IMR-90 (cell line): Measurements from ENCODE around the gene NDUFA13. TPM values are rescaled to one million over a fixed set of nuclear protein-coding genes. Genes with fewer than 3 reads are reported as not detected.

Experiments
- ATAC-seq: fragments of 200-7000 bp; cut with Tn5 transposase; 2 replicates; pipeline ENCODE4 v1.9.1; 2020; ENCODE audit warnings: low read depth, mild to moderate bottlenecking, moderate library complexity
- BruUV-seq: library from RNA; stranded (reverse); fragments of 400-500 nt; replicated peaks from 2 replicates; lab custom pipeline; 2021; lab: Mats Ljungman, UMichigan
- CTCF ChIA-PET: fragments of 300-600 bp; formaldehyde crosslinking; extraction: SDS; loops from one replicate; lab custom pipeline; 2021; ENCODE audit warnings: antibody characterized with exemption; lab: Yijun Ruan, JAX
- POLR2A ChIA-PET: fragments of 300-600 bp; sonication (Branson Sonifier 250); formaldehyde crosslinking; loops from one replicate; lab custom pipeline; 2022; ENCODE audit warnings: antibody characterized with exemption; ENCODE audit not compliant: unreplicated experiment; lab: Charles Lee
- DNase-seq: peaks from one replicate; pipeline ENCODE4 v3.0.0; 2013
- H2AFZ ChIP-seq: replicated peaks from 2 replicates; pipeline ENCODE3; 2013; ENCODE audit warnings: low read length, mild to moderate bottlenecking; ENCODE audit not compliant: poor library complexity
- H2AK5ac ChIP-seq: 2 replicates; pipeline ENCODE4 v1.6.1; 2013; ENCODE audit warnings: low read depth, low read length, inconsistent platforms
- H2AK9ac ChIP-seq: replicated peaks from 2 replicates; pipeline ENCODE3; 2013; ENCODE audit warnings: mild to moderate bottlenecking, low read depth, low read length, moderate library complexity; ENCODE audit not compliant: poor library complexity
- H2BK120ac ChIP-seq: 2 replicates; pipeline ENCODE4 v1.6.1; 2013; ENCODE audit warnings: low read depth, low read length, inconsistent platforms
- H2BK15ac ChIP-seq: 3 replicates; pipeline ENCODE4 v1.6.1; 2013; ENCODE audit warnings: low read depth, low read length, inconsistent platforms
- H2BK20ac ChIP-seq: 2 replicates; pipeline ENCODE4 v1.6.1; 2013; ENCODE audit warnings: low read depth, mild to moderate bottlenecking, inconsistent platforms, low read length, moderate library complexity
- H2BK5ac ChIP-seq: 2 replicates; pipeline ENCODE4 v1.6.1; 2013; ENCODE audit warnings: mild to moderate bottlenecking, low read depth, low read length, inconsistent platforms; ENCODE audit not compliant: poor library complexity, severe bottlenecking
- H3K14ac ChIP-seq: replicated peaks from 2 replicates; pipeline ENCODE4 v1.6.1; 2013; ENCODE audit warnings: low read depth, low read length, inconsistent platforms
- H3K18ac ChIP-seq: 2 replicates; pipeline ENCODE4 v1.6.1; 2013; ENCODE audit warnings: low read depth, low read length, control low read depth
- H3K23ac ChIP-seq: 2 replicates; pipeline ENCODE4 v1.6.1; 2013; ENCODE audit warnings: low read depth, low read length, inconsistent platforms
- H3K27ac ChIP-seq: 2 replicates; pipeline ENCODE4 v1.5.1; 2013; ENCODE audit warnings: mild to moderate bottlenecking, control low read depth, low read length; ENCODE audit not compliant: insufficient read depth
- H3K27me3 ChIP-seq: 2 replicates; pipeline ENCODE4 v1.6.1; 2013; ENCODE audit warnings: low read length; ENCODE audit not compliant: control insufficient read depth, insufficient read depth
- H3K36me3 ChIP-seq: 2 replicates; pipeline ENCODE4 v1.6.1; 2013; ENCODE audit warnings: low read length, mixed read lengths; ENCODE audit not compliant: control insufficient read depth, insufficient read depth
- H3K4ac ChIP-seq: 2 replicates; pipeline ENCODE4 v1.6.1; 2013; ENCODE audit warnings: low read depth, low read length, inconsistent platforms
- H3K4me1 ChIP-seq: 2 replicates; pipeline ENCODE4 v1.6.1; 2013; ENCODE audit warnings: low read length, mixed read lengths; ENCODE audit not compliant: control insufficient read depth, insufficient read depth
- H3K4me2 ChIP-seq: 2 replicates; pipeline ENCODE4 v1.6.1; 2013; ENCODE audit warnings: low read depth, mild to moderate bottlenecking, control low read depth, low read length, moderate library complexity
- H3K4me3 ChIP-seq: 2 replicates; pipeline ENCODE4 v1.5.1; 2013; ENCODE audit warnings: low read depth, mild to moderate bottlenecking, control low read depth, low read length, moderate library complexity; ENCODE audit not compliant: insufficient read depth
- H3K56ac ChIP-seq: 2 replicates; pipeline ENCODE4 v1.6.1; 2013; ENCODE audit warnings: low read length, inconsistent platforms; ENCODE audit not compliant: insufficient read depth; ENCODE audit errors: extremely low read depth
- H3K79me1 ChIP-seq, 2 experiments: 2 replicates each; pipeline ENCODE4 v1.6.1; 2013; ENCODE audit warnings: low read length in 2 of 2, inconsistent platforms in 1 of 2, low read depth in 1 of 2
- H3K9ac ChIP-seq: 2 replicates; pipeline ENCODE4 v1.6.1; 2013; ENCODE audit warnings: low read depth, low read length, control low read depth
- H3K9me1 ChIP-seq: 2 replicates; pipeline ENCODE4 v1.6.1; 2013; ENCODE audit warnings: low read length, inconsistent platforms; ENCODE audit not compliant: insufficient read depth
- H3K9me3 ChIP-seq: 2 replicates; pipeline ENCODE4 v1.6.1; 2013; ENCODE audit warnings: low read length; ENCODE audit not compliant: control insufficient read depth, insufficient read depth
- H4K20me1 ChIP-seq: 2 replicates; pipeline ENCODE4 v1.6.1; 2013; ENCODE audit warnings: low read length, inconsistent platforms; ENCODE audit not compliant: insufficient read depth
- H4K5ac ChIP-seq: 2 replicates; pipeline ENCODE4 v1.6.1; 2013; ENCODE audit warnings: mild to moderate bottlenecking, low read depth, low read length, control low read depth
- H4K8ac ChIP-seq, 2 experiments: 2 replicates each; pipeline ENCODE4 v1.6.1; 2013; ENCODE audit warnings: low read depth in 2 of 2, low read length in 2 of 2, control low read depth in 1 of 2, inconsistent platforms in 1 of 2
- H4K91ac ChIP-seq: 2 replicates; pipeline ENCODE4 v1.6.1; 2013; ENCODE audit warnings: low read depth, low read length, inconsistent platforms; ENCODE audit not compliant: insufficient read depth
- CEBPB ChIP-seq: IDR thresholded peaks from 2 replicates; pipeline ENCODE4 v1.6.1; 2012; ENCODE audit warnings: low read depth, low read length, improper control_type of control experiment
- FOS ChIP-seq: fragments of 150-350 bp; IDR thresholded peaks from 2 replicates; pipeline ENCODE4 v1.6.1; 2016; ENCODE audit warnings: low read depth, low read length
- MAFK ChIP-seq: IDR thresholded peaks from 2 replicates; pipeline ENCODE4 v1.6.1; 2012; ENCODE audit warnings: low read depth, low read length, improper control_type of control experiment
- MXI1 ChIP-seq: IDR thresholded peaks from 2 replicates; pipeline ENCODE4 v1.6.1; 2012; ENCODE audit warnings: low read depth, mild to moderate bottlenecking, low read length, moderate library complexity, borderline replicate concordance
- NFE2L2 ChIP-seq: fragments of 150-350 bp; IDR thresholded peaks from 2 replicates; pipeline ENCODE4 v1.6.1; 2016; ENCODE audit warnings: low read depth, mild to moderate bottlenecking, low read length
- POLR2A ChIP-seq: IDR thresholded peaks from 2 replicates; pipeline ENCODE4 v1.6.1; 2012; ENCODE audit warnings: mild to moderate bottlenecking, low read depth, low read length
- WGBS, 2 experiments: methylation state at CpG; one replicate each; pipeline versions ENCODE4 v1.1.5 to v1.1.7; 2013; ENCODE audit warnings: missing lambda C conversion rate in 2 of 2; ENCODE audit not compliant: insufficient read length in 1 of 2; ENCODE audit errors: extremely low coverage in 2 of 2; 5-methylcytosine and 5-hydroxymethylcytosine counted together
- dilution Hi-C: fragments of 300-500 bp; cut with HindIII; formaldehyde crosslinking; loops from one replicate; pipeline ENCODE4 v1.14.3; 2018; ENCODE audit warnings: low sequenced_read_pairs; ENCODE audit not compliant: unreplicated experiment
- in situ Hi-C: fragments of 300-500 bp; cut with MboI; formaldehyde crosslinking; loops from 3 replicates; pipeline ENCODE4 v1.14.3; 2019; ENCODE audit warnings: low sequenced_read_pairs, inconsistent platforms, mixed read lengths
- intact Hi-C: fragments of 100-400 bp; cut with micrococcal nuclease; formaldehyde crosslinking; loops from 2 replicates; pipeline ENCODE4 v1.10.0; 2022
- polyA plus RNA-seq, 3 experiments: library from polyadenylated mRNA; depleted of rRNA; stranded (reverse); fragments of >200 nt; gene quantifications; 2 replicates each; pipeline ENCODE4 v1.2.3, GENCODE V29; 2012; ENCODE audit warnings: low replicate concordance in 1 of 3
- total RNA-seq: library from RNA; depleted of rRNA; stranded (reverse); fragments of >200 nt; gene quantifications from 2 replicates; pipeline ENCODE4 v1.2.3, GENCODE V29; 2012
- TF ChIP-seq, protein P1 (sequence below): fragments of 150-350 bp; IDR thresholded peaks from 2 replicates; pipeline ENCODE4 v1.6.1; 2016; ENCODE audit warnings: low read depth, mild to moderate bottlenecking, low read length, moderate library complexity, borderline replicate concordance
- TF ChIP-seq, protein P2 (sequence below): fragments of 150-350 bp; IDR thresholded peaks from 2 replicates; pipeline ENCODE4 v1.6.1; 2017; ENCODE audit warnings: mild to moderate bottlenecking, antibody characterized with exemption, low read length, low read depth

The NDUFA13 gene
- total and polyA plus RNA-seq, 2 of the 4 experiments (the other 2 are of a cell fraction), result 30.6 to 667 TPM

DNA sequence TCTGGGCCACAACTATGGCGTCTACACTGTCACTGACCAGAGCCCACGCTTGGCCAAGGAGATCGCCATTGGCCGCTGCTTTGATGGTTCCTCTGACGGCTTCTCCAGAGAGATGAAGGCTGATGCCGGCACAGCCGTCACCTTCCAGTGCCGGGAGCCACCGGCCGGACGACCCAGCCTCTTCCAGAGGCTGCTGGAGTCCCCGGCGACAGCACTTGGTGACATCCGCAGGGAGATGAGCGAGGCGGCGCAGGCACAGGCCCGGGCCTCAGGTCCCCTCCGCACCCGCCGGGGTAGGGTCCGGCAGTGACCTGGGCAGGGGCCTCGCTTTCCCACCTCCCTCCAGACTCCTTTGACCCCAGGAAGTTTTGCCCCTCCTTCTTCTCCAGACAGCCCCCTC, 29.7 kb downstream of the NDUFA13 start:
- no peaks in the 10 kb centered on the region for H3K4me1 ChIP-seq
- no peaks in the 10 kb centered on the region for H3K9me3 ChIP-seq
- H2BK20ac ChIP-seq, result no peak overlapping the region
- no peak overlapping the region for H3K4ac ChIP-seq
- no peak overlapping the region for H2AFZ ChIP-seq
- DNase-seq (no peak), ATAC-seq (no peak)
- H2BK120ac ChIP-seq, result no peak overlapping the region
- TF ChIP-seq MXI1 (no peak), CEBPB (no peak), POLR2A (no peak), NFE2L2 (no peak), MAFK (no peak), FOS (no peak)
- TF ChIP-seq, protein P1, sequence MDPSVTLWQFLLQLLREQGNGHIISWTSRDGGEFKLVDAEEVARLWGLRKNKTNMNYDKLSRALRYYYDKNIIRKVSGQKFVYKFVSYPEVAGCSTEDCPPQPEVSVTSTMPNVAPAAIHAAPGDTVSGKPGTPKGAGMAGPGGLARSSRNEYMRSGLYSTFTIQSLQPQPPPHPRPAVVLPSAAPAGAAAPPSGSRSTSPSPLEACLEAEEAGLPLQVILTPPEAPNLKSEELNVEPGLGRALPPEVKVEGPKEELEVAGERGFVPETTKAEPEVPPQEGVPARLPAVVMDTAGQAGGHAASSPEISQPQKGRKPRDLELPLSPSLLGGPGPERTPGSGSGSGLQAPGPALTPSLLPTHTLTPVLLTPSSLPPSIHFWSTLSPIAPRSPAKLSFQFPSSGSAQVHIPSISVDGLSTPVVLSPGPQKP, result no peak
- TF ChIP-seq, protein P2, sequence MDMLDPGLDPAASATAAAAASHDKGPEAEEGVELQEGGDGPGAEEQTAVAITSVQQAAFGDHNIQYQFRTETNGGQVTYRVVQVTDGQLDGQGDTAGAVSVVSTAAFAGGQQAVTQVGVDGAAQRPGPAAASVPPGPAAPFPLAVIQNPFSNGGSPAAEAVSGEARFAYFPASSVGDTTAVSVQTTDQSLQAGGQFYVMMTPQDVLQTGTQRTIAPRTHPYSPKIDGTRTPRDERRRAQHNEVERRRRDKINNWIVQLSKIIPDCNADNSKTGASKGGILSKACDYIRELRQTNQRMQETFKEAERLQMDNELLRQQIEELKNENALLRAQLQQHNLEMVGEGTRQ, result no peak
- WGBS, 2 experiments, result 95% methylated on average over 20 of the region's 23 CpGs; no CpG with 5 or more reads in 1 of the 2 experiments
- no peak overlapping the region for H3K27ac ChIP-seq
- no peak overlapping the region for H3K56ac ChIP-seq
- no peak overlapping the region for H3K4me2 ChIP-seq
- H3K9ac ChIP-seq, result no peak overlapping the region
- H2AK5ac ChIP-seq, result no peak overlapping the region
- intact Hi-C loops, result no loop called here
- no peak overlapping the region for H2BK15ac ChIP-seq
- dilution Hi-C loops, result no loop called here
- ChIA-PET CTCF (no interaction called here), POLR2A (no interaction called here)
- H2AK9ac ChIP-seq, result no peak overlapping the region
- H3K18ac ChIP-seq, result no peak overlapping the region
- no peaks in the 10 kb centered on the region for H3K9me1 ChIP-seq
- no peak overlapping the region for H4K8ac ChIP-seq
- no peak overlapping the region for H3K4me3 ChIP-seq
- no peak overlapping the region for H4K5ac ChIP-seq
- BruUV-seq, result no TSS peak
- H3K14ac ChIP-seq, result no peak overlapping the region
- H4K20me1 ChIP-seq, result no peaks in the 10 kb centered on the region; the same call in 1 of the 2 replicates
- no peak overlapping the region for H3K23ac ChIP-seq
- no peak overlapping the region for H4K91ac ChIP-seq
- no peaks in the 10 kb centered on the region for H3K36me3 ChIP-seq
- in situ Hi-C loops, result loop anchor here (25.0 kb wide), 1 partner anchor 417 kb away; no protein-coding TSS in a partner anchor
- H3K27me3 ChIP-seq, result peaks cover 15% of the 10 kb centered on the region; the same call in 1 of the 2 replicates
- no peak overlapping the region for H2BK5ac ChIP-seq
- H3K79me1 ChIP-seq, result no peaks in the 10 kb centered on the region
